NT2/D1 (cell line): ENCODE data around the gene MMEL1.

Experiments
- YY1 ChIP-seq: IDR thresholded peaks from 2 replicates; pipeline ENCODE4 v1.6.1; 2011; ENCODE audit not compliant: insufficient read length, insufficient read depth
- ZNF274 ChIP-seq: IDR thresholded peaks from 2 replicates; pipeline ENCODE4 v1.6.1; 2011; ENCODE audit warnings: mild to moderate bottlenecking, low read depth, low read length

DNA sequence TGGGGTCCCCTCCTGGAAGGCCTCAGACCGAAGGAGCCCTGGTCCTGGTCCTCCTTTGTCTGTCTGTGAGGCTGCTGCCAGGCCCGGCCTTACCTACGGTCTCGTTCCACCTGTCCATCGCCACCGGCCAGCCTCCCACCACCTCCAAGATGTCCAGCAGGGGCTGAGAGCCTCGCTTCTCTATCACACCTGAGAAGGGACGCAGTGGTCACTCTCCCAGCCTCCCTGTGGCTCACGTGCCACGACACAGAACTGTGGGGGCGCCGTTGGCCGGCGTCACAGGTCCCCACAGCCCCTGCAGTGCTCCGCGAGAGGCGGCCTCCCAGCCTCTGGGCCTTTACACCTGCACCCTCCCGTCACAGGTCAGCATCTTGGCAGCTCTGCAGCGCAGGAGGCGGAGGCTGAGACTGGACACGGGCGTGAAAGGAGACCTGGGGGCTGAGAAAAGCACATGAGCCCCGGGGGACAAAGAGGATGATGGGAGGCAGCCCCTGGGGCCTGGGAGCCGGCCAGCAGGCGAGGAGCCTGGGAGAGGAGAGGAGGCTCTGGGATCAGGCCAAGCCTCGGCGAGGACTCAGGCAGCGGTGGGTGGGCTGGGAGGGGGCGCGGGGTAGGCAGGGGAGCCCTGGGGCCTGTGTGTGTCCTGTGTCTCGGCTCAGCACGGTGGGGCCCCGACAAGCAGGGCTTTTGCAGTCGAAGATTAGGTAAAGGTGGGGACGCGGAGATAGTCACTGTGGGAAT lies 25.8 kb downstream of the MMEL1 start:
- TF ChIP-seq YY1 (no peak), ZNF274 (no peak)
